NCI-H345 (cell line): ENCODE measurements around the gene RALY.
A peak's percentile ranks its signal among the peaks of the same experiment; 100 is the strongest.

Experiments used
- DNase-seq: peaks from one replicate; lab custom pipeline; 2025; lab: John Stamatoyannopoulos, UW

RALY gene

DNA sequence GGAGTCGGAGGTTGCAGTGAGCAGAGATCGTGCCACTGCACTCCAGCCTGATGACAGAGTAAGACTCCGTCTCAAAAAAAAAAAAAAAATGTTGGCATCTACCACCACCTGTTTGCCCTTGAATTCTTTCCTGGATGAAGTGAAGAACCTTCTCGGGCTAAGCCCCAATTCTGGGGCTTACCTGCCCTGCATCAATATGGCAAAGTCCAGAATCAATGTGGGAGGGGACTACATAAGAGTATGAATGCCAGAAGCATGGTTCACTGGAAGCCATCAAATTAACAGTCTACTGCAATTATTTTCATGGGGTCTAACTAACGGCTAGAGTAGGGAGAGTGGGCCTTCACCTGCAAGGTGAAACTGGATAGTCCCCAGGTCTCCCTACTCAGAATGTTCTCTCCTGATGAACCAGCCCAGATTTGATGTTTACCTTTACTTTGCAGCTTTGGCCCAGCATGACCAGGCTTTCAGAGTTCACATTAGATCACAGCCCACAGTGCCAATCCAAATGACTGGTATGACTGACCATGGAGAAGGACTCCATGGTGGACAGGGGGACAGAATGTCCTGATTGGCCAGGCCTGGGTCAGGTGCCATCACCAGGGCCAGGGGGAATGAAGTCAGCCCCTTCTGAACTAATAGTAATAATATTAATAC is 7.0 kb upstream of the RALY start:
- DNase-seq, result no peak

DNA sequence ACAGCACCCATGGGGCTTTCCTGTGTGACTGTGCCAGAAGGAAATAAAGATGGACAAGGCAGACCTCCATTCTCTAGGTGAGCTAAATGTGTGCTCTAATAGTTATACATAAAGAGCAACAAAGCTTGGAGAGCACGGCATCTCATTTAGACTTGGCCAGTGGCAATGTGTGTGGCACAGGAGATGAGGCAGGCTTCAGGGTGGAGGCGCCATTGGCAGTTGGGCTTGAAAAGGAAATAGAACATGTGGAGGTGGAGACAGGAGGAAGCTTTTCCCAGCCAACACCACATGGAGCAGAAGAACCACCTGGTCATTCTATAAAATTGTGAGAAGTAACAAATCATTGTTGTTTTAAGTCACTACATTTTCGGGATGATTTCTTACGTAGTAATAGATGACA is 3.6 kb upstream of the RALY start:
- no peak for DNase-seq

DNA sequence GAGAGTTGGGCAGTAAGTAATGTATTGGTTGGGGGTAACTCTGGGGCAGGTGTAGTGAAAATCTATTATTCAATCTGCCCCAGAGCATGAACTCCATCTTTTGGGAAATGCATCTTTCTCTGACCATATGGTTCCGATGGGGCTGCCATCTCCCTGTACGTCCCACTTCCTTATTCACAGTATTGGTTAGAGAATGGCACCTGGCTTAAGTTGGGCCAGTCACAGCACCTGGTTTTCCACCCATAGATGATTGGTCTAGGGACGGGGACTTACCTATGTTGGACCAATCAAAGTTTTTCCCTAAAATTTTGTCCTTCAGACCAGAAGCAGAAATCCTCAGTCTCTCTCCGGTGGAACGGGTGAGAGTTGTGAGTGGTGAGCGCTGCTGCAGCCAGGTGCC is 2.2 kb upstream of the RALY start:
- no peak for DNase-seq

DNA sequence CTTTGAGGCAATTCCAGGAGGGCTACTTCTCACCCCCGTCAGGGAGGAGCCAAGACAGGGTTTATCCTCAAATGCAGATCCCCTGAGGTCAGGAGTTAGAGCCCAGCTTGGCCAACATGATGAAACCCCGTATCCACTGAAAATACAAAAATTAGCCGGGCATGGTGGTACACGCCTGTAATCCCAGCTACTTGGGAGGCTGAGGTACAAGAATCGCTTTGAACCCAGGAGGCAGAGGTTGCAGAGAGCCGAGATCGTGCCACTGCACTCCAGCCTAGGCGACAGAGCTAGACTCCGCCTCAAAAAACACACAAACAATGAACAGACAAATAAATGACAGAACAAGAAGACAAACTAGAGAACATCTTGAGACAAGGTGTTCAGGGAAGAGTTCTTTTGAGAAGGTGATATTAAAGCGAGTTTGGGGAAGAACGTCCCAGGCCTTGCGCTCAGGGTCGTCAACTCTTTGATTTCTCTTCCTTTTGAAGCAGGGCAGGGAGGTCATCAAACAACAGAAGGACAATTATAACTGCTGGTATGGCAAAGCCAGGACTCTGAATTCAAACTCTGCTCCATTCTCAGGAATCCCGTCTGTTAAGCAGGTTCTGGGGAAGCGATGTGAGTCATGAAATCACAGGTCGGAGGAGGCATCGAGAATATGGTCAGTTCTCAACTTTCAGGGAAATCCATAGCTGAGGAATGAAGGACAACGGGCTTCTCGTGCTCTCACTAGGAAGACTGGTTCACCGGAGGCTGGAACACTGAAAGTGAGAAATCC is 1.4 kb upstream of the RALY start:
- DNase-seq, result no peak

DNA sequence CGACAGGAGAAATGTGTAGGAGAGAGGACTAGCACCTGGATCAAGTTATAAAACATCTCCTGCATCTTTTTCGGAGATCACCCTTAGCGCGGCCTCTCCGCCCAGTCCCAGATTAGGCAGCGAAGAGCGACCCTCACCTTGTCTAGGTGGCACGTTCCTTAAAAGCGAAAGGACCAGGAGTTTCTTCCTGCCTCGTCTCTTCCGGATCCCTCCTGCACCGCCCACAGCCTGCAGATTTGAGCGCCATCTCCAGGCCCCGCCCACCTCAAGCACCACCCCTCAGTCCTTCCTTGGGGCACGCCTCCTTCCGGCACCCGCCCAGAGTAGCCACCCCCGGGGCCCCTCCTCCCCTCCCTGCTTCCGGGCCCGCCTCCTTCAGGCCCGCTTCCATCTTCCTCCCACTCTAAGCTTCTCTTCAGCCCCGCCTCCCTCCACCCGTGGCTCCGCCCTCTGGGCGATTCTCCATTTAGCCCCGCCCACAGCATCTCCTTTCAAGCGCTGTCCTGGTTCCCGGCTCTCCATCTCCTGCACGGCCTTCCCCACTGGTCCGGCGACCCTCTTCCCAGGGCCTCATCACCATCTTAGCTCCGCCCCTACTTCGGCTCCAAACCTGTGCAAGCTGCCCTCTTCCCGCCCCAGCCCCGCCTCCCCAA is 662 bp upstream of the RALY start:
- peak; percentile 100 for DNase-seq

DNA sequence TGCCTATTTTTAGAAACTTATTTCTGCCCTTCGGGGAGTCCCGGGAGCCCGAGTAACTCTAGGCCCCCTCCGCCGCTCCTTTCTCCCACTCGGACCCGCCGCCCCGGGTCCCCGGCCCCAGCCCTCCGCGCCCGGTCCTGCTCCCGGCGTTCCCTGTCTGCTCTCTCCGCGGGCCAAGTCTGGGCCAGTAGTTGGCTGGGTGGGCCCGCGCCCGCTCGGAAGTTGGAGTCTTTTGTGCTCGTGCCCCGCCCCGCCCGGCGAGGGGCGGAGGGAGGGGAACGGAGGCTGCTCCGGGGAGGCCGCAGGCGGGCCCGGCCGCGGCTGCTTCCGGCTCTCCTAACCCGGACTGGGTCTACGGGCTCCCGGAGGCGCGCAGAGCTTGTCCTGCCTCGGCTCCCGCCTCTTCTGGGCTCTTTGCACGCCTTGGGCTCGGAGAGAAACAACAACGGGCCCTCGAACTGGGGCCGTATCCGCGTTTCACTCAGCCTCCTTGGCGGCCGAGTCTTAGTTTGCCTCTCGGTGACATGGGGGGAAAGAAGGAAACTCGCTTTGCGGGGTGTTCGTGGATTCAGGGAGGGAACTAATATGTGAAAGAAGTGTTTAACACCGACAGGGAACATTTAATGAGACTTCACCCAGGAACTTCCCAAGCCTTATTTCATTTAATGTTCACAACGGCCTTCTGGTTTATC is 657 bp downstream of the RALY start:
- DNase-seq, result peak; percentile 89

DNA sequence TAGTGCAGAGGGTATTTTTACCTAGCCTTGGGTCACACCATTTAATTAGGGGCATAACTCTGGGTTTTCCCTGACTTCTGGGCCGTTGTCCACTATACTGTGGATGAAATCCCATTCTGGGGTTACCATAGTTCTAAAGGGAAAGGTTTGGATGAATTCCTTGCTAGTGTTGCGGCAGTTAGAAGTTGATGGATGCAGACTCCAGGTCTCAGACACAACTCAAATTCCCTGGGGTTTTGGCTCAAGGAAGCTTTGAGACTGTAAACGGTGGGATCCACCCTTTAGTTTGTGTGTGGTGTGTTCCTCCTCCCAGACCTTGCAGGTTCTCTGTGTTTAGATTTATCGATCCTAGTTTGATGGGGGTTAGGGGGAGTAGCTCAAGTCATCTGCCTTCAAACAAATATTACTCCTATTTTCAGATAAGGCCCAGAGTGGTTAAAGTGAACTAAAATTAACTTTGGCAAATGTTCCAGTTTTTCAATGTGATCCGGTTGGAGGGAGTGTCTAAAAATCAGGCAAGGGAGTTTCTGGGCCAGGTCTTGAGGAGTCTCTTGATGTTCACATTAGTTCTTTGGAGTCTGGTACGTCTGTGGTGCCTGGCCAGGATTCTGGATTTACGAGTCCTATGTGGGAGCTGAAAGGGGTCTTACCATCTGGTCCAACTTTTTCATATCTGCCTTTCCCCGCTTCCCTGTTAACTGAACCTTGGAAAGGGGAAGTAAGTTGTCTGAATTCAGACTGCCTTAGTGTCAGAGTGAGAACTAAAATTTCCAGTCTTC is 1.5 kb downstream of the RALY start:
- DNase-seq, result no peak

DNA sequence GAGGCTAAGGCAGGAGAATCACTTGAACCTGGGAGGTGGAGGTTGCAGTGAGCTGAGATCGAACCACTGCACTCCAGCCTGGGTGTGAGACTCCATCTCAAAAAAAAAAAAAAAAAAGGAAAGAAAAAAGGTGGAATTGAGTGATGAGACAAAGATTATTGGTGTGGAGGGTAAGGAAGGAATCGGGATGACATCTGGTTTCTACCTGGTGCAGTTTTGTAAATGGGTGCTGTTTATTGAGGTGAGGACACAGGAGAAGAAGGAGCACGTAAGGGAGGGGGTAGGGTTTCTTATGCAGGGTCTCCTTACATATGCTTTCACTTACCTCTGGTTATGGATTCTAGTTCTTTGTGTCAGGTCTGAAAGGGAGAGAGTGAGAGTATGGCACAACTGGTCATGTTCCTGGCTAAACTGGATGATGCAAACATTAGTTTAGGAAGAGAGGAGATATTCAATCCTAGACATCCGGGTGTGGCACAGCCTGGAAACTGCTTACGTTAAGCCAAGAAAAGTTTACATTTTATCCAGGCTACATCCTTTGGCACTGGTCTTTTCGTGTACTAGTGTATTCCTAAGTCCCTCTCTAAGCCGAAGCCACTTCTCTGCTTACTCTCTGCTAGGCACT is 5.4 kb downstream of the RALY start:
- no peak for DNase-seq

DNA sequence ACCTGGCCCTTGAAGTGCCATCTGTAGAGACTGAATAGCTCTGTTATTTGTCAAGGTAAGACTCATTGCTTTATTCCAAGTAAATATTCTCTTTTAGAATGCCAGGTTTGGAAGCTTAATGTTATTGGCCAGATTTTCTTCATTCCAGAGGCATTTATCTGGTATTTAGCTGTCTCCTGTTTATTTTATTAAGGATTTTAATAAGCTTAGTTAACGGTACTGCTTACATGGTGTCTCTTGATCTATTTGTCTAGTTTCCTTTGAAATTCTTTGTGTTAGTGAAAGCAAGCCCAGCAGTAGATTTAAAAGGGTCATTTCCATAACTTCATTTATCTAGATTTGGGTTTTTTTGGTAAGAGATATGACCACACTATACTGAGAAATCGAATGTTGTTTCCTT is 7.7 kb downstream of the RALY start:
- DNase-seq, result no peak

DNA sequence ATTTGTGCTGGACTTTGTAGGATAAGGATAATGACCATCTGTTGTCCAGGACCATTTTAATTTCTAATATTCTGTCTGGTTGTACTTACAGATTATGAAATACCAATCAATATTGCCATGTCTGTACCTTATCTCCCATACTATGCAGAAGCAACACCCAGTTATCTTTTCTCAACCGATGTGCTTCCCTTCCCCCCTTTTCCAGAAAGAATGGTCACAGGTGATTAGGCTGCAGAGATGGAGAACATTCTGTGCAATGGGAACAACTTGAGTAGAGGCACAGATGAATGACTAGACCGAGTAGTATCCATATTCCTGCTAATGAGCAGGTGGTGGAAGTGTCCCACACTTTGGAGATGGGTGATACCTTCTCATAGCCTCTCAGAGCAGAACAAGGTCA is 10.5 kb downstream of the RALY start:
- DNase-seq, result no peak

DNA sequence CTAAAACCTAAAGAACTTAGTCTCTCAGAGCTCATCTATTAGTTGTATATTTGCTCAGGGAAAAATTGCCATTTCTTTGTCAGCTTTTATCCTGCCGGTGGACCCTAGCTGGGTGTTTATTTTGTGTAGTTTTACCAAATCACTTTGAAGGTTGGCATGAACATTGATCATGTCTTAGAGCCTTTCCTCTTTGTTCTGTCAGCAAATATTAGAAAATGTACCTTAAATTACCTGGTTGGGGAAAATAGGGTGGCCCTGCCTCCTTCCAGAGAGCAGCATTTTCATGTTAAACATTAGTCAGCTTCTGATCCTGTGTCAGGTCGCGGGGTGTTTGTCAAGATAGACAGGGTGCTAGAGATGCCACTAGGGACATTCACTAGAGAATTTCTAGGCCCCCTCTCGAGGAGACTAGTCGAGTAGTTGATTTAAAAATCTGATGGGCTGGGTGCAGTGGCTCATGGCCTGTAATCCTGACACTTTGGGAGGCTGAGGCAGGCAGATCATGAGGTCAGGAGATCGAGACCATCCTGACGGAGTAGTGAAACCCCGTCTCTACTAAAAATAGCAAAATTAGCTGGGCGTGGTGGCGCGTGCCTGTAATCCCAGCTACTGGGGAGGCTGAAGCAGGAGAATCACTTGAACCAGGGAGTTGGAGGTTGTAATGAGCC is 11.2 kb downstream of the RALY start:
- DNase-seq, result no peak

DNA sequence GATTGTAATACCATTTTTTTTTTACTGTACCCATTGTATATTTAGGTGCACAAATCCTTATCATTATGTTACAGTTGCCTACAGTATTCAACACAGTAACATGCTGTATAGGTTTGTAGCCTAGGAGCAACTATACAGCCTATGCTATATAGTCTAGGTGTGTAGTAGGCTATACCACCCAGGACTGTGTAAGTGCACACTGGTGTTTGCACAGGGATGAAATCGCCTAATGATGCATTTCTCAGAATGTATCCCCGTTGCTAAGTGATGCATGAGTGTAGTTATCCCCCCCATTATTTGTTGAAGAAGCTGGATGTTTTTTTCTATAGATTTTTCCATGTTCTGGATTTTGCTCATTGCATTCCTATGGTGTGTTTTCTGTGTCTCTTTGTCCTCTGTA is 12.9 kb downstream of the RALY start:
- DNase-seq, result no peak

DNA sequence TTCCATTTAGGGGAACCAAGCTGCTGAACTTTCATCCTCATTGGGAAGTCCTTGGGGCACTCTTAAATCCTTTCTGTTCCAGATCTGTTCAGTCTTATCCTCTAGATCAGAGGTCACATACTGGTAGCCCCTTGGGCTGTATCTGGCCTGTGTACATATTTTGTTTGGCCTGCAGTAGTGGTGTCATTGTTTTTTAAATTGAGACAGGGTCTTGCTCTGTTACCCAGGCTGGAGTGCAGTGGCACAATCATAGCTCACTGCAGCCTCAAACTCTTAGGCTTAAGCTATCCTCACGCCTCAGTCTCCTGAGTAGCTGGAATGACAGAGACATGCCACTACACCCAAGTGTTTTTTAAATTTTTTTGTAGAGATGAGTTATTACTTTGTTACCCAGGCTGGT is 14.8 kb downstream of the RALY start:
- no peak for DNase-seq

DNA sequence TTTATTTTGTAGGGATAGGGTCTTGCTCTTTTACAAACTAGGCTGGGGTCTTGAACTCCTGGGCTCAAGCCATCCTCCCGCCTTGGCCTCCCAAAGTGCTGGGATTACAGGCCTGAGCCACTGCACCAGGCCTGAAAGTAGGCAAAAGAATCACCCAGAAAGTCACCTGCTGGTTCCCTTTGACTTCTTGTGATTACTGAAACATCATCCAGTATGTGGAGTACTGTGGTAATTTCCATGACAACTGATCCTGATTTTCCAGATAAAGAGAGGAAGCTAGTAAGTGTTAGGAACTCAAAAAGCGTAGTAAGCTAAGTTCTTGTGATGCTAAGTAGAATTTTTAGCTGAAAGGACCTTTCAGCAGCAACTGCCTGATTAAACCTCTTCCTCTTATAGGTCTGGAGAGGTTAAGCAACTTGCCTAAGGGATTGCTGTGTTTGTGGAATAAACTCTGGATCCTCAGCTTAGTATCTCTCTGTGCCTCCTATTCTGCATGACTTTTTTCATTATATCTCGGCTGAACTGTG is 16.8 kb downstream of the RALY start:
- DNase-seq, result no peak

DNA sequence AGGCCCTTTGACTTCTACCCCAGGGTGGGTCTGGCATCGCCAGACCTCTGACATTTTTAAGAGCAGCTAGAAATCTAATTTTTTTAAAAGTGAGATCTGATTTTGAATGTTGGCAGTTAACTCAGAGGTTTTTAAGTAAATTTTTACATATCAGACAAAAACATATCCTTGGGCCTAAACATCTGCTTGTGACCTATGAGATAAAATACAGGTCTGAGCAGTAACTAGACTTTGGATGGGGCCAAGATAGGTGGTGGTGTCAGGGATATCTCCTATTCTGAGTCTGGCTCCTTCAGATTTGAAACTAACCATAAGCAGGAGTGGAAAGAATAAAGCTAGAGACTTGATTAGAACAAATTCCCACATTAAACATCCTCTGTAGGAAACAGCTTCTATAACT is 17.6 kb downstream of the RALY start:
- DNase-seq, result no peak

DNA sequence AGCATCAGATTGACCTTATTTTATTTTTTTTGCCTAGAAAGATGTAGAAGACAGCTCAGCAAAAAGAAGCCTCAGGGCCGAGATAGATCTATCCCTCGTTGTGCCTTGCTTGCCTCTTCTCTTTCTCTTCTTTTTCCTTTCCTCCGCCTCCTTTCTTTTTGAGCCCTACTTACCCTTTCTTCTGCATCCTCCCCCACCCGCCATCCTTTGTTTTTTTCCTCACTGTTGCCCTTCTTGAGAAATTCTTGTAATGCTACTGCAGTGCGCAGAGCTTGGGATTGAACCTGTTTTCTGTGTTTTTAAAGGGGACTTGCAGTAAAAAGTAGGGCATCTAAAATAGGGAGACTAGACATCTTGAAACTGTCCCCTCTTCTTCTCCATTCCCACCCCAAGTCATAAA is 18.6 kb downstream of the RALY start:
- no peak for DNase-seq

DNA sequence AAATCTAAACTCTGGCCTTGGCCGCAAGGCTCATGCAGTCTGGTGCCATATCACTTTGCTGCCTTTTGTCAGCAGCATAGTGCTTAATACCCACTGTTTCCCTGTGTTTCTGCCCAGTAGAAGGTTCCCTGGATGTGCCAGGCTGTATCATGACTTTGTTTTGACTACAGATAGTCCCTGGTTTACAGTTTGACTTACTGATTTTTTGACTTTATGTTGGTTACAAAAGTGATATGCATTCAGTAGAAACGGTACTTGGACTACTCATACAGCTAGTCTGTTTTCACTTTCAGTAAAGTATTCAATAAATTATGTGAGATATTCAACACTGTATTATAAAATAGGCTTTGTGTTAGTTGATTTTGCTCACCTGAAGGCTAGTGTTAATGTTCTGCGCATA is 19.0 kb downstream of the RALY start:
- no peak for DNase-seq

DNA sequence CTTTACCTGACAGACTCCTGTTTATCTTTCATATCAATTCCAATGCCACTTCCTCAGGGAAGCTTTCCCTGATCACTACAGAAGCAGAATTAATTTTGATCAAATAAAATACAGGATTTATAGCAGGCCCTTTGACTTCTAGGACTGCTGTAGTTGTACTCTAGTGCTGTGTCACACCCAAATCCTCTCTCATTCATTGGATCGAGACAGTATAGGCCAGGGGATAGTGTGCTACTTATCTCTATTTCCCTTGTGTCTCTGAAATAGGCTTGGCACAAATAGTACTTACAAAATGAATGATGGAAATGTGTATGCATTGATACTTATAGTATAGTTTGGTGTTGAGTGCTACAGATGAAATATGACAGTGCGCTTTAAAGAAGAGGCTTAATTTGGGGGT is 19.8 kb downstream of the RALY start:
- no peak for DNase-seq

DNA sequence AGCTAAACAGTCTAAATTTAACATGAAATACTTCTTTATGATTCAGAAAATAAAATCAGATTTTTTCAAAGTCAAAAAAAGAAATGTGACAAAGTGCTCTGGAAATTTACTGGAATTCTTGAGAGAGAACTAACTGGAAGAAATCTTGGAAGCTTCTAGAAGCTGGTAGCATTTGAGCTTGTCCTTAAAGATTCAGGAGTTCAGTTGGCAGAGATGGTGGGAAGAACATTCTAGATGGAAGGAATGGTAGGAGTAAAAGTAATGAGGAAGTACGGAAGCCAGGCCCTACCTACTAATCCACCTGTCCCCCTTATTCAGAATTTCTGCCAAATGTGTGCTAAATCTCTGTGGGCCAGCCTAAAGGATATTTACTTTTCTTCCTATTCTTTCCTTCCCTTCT is 21.2 kb downstream of the RALY start:
- DNase-seq, result no peak

DNA sequence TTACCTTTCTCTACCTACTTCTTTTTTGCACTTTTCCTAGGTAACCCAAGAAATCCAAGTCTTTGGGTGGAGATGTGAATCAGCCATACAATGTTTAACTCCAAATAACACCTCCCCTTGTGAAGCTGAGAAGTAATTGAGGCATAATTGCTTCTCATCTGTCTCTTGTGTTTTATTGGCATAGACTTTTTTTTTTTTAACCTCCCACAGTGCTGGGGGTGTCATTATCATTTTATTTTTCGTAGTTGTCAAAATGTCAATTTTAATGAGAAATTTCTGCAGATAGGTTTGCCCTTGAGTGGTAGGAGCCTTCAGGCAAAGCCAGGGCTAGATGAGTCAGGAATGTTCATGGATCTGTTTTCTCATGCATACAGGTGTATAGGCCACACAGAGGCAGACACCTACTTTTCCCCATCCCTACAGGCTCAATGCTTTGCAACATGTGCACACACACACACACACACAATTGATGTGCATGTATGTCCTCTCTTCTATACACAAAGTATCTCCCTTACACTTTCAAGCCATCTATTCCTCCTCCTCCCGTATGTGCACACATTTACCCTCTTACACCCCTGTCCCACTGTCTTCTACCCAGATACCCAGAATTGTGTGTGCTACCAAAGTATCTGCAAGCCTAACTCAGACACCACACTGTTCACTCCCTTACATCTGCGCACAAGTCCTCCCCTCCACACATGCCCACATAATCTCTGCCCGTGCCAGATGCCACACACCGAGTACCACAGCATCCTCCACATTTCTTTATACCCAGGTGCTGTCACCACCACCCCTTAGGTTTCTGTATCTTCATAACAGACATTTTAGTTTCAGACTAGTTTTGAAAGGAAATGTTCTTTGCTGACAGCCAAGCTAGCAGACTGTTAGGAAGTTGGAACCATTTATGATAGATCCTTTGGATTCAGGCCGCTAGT is 22.0 kb downstream of the RALY start:
- DNase-seq, result no peak
